GM18502 (cell line): ENCODE measurements around the gene KCNH5.

Source experiments
- ATAC-seq: cut with Tn5 transposase; IDR thresholded peaks from one replicate; pipeline ENCODE4 v1.9.1; 2021; ENCODE audit warnings: mild to moderate bottlenecking; ENCODE audit not compliant: unreplicated experiment, poor library complexity

KCNH5 gene

DNA sequence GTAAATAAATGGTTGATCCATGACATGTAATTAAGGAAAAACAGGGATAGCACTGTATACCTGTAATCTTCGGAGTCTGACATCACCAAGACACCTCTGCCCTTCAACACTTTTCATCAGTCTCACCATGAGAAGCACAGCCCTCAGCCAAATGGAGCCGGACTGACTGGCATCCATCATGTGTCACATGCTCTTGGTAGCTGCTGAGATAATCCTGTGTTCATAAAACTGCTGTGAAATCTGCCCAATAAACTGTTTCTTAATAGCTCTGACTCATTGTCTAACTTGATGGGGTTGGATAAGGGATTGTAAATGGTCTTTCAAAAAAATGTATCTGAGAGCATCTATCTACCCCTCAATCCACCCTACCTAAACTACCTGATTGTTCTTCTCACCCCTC, 33.6 kb downstream of the KCNH5 start:
- ATAC-seq = no peak

GRCh38 chr14:63009495-63009894, 35.8 kb downstream of the KCNH5 start:
- no peak for ATAC-seq

DNA sequence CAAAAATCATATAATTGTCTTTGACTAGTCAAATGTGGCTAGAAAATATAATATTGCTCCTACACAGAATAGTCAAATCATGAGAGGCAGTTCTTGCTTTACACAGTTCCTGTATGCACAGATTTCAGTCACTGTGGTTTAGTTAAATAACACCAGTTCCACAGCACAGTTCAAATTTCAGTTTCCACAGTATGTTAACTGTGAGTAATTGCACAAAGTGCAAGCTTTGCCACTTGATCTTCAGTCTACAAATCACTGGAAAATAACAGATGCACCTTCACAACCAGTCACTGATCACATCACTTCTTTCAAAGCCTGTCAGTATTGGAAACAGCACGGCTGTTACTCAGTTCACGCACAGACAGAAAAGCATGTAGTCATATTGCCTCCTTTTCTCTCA, 38.7 kb downstream of the KCNH5 start:
- ATAC-seq = peak; percentile 52

- ATAC-seq = no peak
Observed at GRCh38 chr14:62994096-62994495, 51.2 kb downstream of the KCNH5 start.

GRCh38 chr14:62988967-62989366, 56.3 kb downstream of the KCNH5 start:
- ATAC-seq = no peak

- no peak for ATAC-seq
Observed at GRCh38 chr14:62983821-62984220, 61.4 kb downstream of the KCNH5 start.

DNA sequence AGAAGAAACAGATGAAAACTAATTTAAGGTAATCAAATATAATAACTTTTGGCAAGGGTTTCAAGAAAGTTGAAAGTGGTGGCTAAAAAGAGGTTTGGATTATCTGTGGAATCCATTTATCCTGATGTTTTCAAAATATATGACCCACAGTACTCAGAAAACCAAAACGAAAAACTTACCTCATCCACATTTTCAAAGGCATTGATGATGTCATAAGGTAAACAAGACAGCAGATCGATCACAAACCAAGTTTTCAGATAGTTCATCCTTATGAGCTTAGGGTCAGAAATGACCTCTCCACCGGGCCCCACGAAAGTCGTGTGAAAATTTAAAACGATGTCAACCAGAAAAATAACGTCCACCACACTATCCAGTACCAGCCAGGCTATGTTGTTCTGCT, 64.6 kb downstream of the KCNH5 start:
- ATAC-seq = no peak

DNA sequence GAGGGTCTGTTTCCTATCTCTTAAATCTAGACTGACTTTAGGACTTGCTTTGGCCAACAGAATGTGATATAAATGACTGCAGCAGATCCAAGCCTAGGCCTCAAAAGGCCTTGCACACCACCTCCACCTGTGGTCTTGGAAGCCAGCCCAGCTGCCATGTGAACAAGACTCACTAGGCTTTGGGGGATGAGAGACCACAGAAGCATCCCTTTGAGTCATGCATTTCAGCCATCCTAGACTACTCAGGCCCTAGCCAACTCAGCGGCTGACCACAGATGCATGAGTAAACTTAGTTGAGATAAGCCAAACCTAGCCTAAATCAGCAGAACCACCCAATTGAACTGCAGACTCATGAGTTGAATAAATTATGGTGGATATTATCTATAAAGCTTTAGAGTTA, 87.7 kb downstream of the KCNH5 start:
- ATAC-seq = no peak

GRCh38 chr14:62956413-62956812, 88.8 kb downstream of the KCNH5 start:
- ATAC-seq = no peak

DNA sequence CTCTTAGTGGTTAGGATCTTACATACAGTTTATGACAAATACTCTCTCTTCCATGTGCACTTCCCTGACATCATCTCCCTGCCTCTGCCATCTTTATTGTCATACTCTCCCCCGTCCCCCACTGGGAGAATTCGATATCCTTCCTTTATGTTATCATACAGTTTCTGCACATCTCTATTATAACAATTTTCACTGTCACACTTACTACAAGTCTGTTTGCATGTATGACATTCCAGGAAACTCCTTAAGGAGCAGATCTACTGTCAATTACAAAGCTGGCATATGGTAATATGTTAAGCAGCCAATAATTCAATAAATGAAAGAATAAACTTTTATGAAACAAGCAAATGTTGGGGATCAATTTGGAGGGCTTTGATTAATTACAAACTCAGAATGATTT, 91.1 kb downstream of the KCNH5 start:
- ATAC-seq = no peak

- no peak for ATAC-seq
Observed at GRCh38 chr14:62952226-62952625, 93.0 kb downstream of the KCNH5 start.

GRCh38 chr14:62947301-62947700, 98.0 kb downstream of the KCNH5 start:
- ATAC-seq = no peak

DNA sequence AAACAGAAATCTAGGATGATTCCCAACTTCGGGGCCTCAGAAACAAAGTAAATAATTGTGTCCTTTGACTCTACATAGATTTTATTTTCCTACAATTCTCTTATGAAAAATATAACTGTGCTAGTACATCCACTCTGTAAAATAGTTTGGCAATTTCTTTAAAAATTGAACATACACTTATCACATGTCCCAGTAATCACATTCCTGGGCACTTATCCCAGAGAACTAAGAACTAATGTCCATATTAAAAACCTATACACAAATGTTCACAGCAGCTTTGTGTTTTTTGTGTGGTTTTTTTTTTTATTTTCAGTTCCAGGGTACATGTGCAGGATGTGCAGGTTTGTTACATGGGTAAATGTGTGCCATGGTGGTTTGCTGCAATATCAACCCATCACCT, 99.0 kb downstream of the KCNH5 start:
- ATAC-seq = no peak

DNA sequence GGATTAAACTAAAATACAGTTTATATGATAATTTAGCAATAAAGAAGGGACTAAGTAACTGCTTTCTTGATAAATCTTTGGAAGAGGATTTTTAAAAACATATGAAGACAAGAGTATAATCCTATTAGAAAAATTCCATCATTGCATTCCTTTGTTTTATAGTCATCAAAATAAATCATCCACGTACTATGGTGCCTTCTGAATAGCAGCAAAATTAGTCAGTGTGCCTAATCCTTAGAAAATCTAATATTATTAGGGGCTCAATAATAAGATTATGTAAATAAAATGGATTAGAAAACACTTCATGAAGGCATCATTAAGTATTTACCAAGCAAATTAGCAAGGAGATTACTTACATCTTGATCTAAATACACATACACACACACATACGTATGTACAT, 102.1 kb downstream of the KCNH5 start:
- ATAC-seq = no peak

- ATAC-seq = no peak
Observed at GRCh38 chr14:62939970-62940369, 105.3 kb downstream of the KCNH5 start.

- ATAC-seq = no peak
Observed at GRCh38 chr14:62938778-62939177, 106.5 kb downstream of the KCNH5 start.

DNA sequence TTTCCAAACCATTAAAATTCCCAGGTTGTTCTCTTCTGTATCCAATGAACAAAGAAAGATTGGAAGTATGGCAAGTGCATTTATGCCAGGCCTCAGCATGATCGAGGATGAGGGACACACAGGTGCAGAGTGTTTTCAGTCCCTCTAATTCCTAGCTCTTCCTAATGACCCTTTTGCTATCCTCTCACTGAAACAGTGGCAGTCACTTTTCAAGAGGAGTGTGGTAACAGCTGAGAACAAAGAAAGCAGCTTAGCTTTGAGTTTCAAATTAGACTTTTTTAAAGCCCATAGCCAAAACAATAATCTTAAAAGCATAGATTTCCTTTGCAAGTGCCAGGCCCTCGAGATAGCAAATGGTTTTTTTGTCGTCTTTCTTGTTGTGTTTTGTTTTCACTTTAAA, 110.8 kb downstream of the KCNH5 start:
- ATAC-seq = no peak

DNA sequence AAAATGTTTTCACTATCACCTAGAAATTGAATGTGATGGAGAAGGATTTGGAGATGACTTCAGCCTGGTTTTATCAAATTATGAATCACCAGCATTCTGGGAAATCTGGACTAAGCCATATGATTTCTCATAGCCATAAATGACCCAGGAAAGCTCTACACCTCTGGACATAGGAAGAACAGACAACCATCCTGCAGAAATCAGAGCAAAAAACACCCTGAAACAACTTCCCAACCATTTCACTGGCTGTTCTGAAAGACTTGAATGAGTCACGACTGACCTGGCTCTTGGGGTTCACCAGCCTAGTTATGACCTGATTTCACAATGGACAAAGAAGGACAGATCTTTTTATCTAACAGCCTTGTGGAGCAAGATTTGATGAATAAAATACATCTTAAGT, 123.8 kb downstream of the KCNH5 start:
- no peak for ATAC-seq

DNA sequence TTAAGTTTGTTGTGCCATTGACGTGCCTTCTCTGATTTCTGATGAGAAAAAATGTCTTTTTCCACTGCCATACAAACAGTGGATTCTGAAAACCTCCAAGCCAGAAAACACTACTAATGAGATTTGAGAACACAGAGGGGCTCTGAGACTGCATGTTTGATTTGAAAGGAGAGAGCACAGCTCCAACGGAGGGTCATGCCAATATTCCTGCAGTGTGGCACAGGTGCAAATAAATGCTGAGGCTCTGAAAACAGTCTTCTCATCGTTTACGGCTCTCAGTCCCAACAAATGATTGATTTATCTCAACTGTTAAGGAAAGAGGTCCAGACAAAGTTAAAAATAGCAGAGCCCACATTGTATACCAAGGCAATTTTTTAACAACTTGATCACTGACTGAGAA, 128.7 kb downstream of the KCNH5 start:
- ATAC-seq = no peak

DNA sequence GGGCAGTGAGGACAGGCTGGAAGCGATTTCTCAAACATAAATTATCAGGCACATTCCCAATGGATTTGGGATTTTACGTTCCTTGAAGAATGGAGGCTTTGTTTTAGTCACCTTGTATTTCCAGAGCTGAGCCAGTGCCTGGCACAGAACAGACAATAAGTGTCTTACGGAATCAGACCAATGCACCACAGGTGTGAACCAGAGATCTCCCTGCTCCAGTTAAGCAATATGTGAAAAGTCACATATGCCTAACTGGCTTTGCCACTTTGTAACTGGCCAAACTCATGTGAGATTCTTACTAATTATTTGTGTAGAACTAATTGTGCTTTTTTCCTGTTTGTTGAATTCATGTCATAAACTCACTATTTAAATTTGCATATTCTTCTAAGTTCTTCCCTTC, 130.4 kb downstream of the KCNH5 start:
- no peak for ATAC-seq

- ATAC-seq = no peak
Observed at GRCh38 chr14:62914025-62914424, 131.2 kb downstream of the KCNH5 start.

GRCh38 chr14:62908506-62908905, 136.8 kb downstream of the KCNH5 start:
- ATAC-seq = no peak

GRCh38 chr14:62905566-62905965, 139.7 kb downstream of the KCNH5 start:
- ATAC-seq = no peak
